ENCODE measurements around the gene ZNF862.
A peak's percentile ranks its signal among the peaks of the same experiment; 100 is the strongest.

Gene ZNF862

GRCh38 chr7:149868623-149869290 lies 30.6 kb downstream of the ZNF862 start:
- DNase-seq: no peak

GRCh38 chr7:149869291-149869650 lies 31.1 kb downstream of the ZNF862 start:
- DNase-seq: no peak

GRCh38 chr7:149869867-149870266 lies 31.7 kb downstream of the ZNF862 start:
- DNase-seq: no peak

GRCh38 chr7:149870274-149870673 lies 32.1 kb downstream of the ZNF862 start:
- DNase-seq: no peak

GRCh38 chr7:149870701-149871483 lies 32.7 kb downstream of the ZNF862 start:
- no peak for DNase-seq

- no peak for DNase-seq
Observed at GRCh38 chr7:149871576-149871975, 33.4 kb downstream of the ZNF862 start.

GRCh38 chr7:149872419-149873073 lies 34.4 kb downstream of the ZNF862 start:
- peak; percentile 47 for DNase-seq

GRCh38 chr7:149873074-149873969 lies 35.1 kb downstream of the ZNF862 start, which contains the start of gene ATP6V0E2:
TSS of gene ATP6V0E2 (plus strand) at chr7:149873969. CDS start at chr7:149874066, 97 bp downstream.
- DNase-seq: peak; percentile 75

GRCh38 chr7:149873970-149874643 lies 35.9 kb downstream of the ZNF862 start:
- no peak for DNase-seq

GRCh38 chr7:149874644-149875028 lies 36.5 kb downstream of the ZNF862 start:
- DNase-seq: no peak

- DNase-seq: no peak
Observed at GRCh38 chr7:149875396-149875795, 37.2 kb downstream of the ZNF862 start.

- no peak for DNase-seq
Observed at GRCh38 chr7:149877890-149878522, 39.8 kb downstream of the ZNF862 start.

GRCh38 chr7:149878523-149878921 lies 40.3 kb downstream of the ZNF862 start:
- no peak for DNase-seq

- DNase-seq: no peak
Observed at GRCh38 chr7:149879271-149879743, 41.1 kb downstream of the ZNF862 start.

GRCh38 chr7:149879766-149880637 lies 41.8 kb downstream of the ZNF862 start:
- DNase-seq: no peak

GRCh38 chr7:149880638-149881311 lies 42.6 kb downstream of the ZNF862 start:
- no peak for DNase-seq

- no peak for DNase-seq
Observed at GRCh38 chr7:149881328-149882247, 43.4 kb downstream of the ZNF862 start.

GRCh38 chr7:149882248-149883047 lies 44.3 kb downstream of the ZNF862 start:
- no peak for DNase-seq

All from SHP77 treated with DMSO at 0.1 percent for 48 hours (cell line).